NT2/D1 (cell line): ENCODE data around the gene OGT.

Source experiments
- SUZ12 ChIP-seq: IDR thresholded peaks from 2 replicates; pipeline ENCODE4 v1.6.1; 2011; ENCODE audit not compliant: insufficient read length, insufficient read depth; ENCODE audit errors: extremely low read depth
- YY1 ChIP-seq: IDR thresholded peaks from 2 replicates; pipeline ENCODE4 v1.6.1; 2011; ENCODE audit not compliant: insufficient read length, insufficient read depth
- ZNF274 ChIP-seq: IDR thresholded peaks from 2 replicates; pipeline ENCODE4 v1.6.1; 2011; ENCODE audit warnings: mild to moderate bottlenecking, low read depth, low read length

DNA sequence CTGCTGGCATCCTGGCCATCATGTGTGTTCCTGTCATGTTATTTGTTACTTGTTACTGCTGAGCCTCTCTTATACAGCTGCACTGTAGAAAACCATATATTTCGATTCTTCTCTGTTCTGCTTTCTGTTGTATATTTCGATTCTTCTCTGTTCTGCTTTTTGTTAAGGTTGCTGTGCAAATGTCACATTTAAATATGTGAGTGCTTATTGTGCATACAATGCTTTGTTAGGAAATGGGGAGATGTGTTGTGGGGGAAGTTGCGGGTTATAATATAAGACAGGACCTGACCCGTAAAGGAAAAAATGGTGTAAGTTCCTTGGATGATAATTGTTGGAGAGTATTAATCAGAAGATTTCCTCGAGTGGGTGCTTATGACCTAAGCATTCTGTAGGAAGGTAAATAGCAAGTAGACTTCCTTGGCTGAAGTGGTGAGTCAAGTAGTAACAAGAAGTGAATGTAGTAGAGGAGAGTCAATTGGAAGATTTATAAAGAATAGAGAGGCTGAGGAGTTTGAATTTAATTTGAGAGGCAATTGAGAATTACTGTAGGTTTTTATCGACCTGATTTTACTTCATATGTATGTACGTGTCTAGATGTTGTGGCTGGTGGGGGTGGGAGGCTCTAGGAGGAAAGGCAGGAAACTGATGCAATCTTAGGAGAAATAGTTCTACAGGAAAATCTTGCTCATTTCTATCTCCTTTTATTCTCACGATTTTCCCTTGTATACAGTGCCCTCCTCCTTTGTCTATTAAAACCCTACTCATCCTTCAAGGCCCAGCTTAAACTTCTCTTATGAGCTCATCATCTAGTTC is 8.5 kb downstream of the OGT start:
- TF ChIP-seq YY1 = no peak
- TF ChIP-seq ZNF274 = no peak
- TF ChIP-seq SUZ12 = no peak
